ENCODE data around the gene CPNE4.

CPNE4 gene

GRCh38 chr3:131797776-131798175 is 237.0 kb downstream of the CPNE4 start:
- DNase-seq (ENCODE audit: low read depth in 2 of 2): no peak

GRCh38 chr3:131796558-131797198 is 238.1 kb downstream of the CPNE4 start:
- no peak for DNase-seq (ENCODE audit: low read depth in 2 of 2)

- DNase-seq (ENCODE audit: low read depth in 2 of 2): no peak
These were observed 238.7 kb downstream of the CPNE4 start for GRCh38 chr3:131796111-131796510.

GRCh38 chr3:131795390-131796090 is 239.3 kb downstream of the CPNE4 start:
- no peak for DNase-seq (ENCODE audit: low read depth in 2 of 2)

- DNase-seq (ENCODE audit: low read depth in 2 of 2): peak in 1 of 2 donors; percentile 9
These were observed 239.9 kb downstream of the CPNE4 start for GRCh38 chr3:131794766-131795388.

GRCh38 chr3:131793870-131794269 is 240.9 kb downstream of the CPNE4 start:
- no peak for DNase-seq (ENCODE audit: low read depth in 2 of 2)

GRCh38 chr3:131789188-131789587 is 245.6 kb downstream of the CPNE4 start:
- no peak for DNase-seq (ENCODE audit: low read depth in 2 of 2)

GRCh38 chr3:131786386-131786785 is 248.4 kb downstream of the CPNE4 start:
- DNase-seq (ENCODE audit: low read depth in 2 of 2): no peak

- no peak for DNase-seq (ENCODE audit: low read depth in 2 of 2)
These were observed 252.1 kb downstream of the CPNE4 start for GRCh38 chr3:131782751-131783150.

GRCh38 chr3:131778526-131778925 is 256.3 kb downstream of the CPNE4 start:
- no peak for DNase-seq (ENCODE audit: low read depth in 2 of 2)

GRCh38 chr3:131775650-131776049 is 259.2 kb downstream of the CPNE4 start:
- no peak for DNase-seq (ENCODE audit: low read depth in 2 of 2)

GRCh38 chr3:131772269-131773026 is 262.4 kb downstream of the CPNE4 start:
- no peak for DNase-seq (ENCODE audit: low read depth in 2 of 2)

GRCh38 chr3:131762981-131763564 is 271.7 kb downstream of the CPNE4 start:
- no peak for DNase-seq (ENCODE audit: low read depth in 2 of 2)

- DNase-seq (ENCODE audit: low read depth in 2 of 2): no peak
These were observed 278.4 kb downstream of the CPNE4 start for GRCh38 chr3:131756405-131756804.

GRCh38 chr3:131755380-131755779 is 279.4 kb downstream of the CPNE4 start:
- DNase-seq (ENCODE audit: low read depth in 2 of 2): no peak

GRCh38 chr3:131750256-131750655 is 284.6 kb downstream of the CPNE4 start:
- no peak for DNase-seq (ENCODE audit: low read depth in 2 of 2)

- DNase-seq (ENCODE audit: low read depth in 2 of 2): no peak
These were observed 285.0 kb downstream of the CPNE4 start for GRCh38 chr3:131749826-131750225.

GRCh38 chr3:131747466-131747865 is 287.3 kb downstream of the CPNE4 start:
- no peak for DNase-seq (ENCODE audit: low read depth in 2 of 2)

GRCh38 chr3:131744765-131745164 is 290.0 kb downstream of the CPNE4 start:
- DNase-seq (ENCODE audit: low read depth in 2 of 2): no peak

GRCh38 chr3:131743126-131743525 is 291.7 kb downstream of the CPNE4 start:
- DNase-seq (ENCODE audit: low read depth in 2 of 2): no peak

GRCh38 chr3:131739211-131739610 is 295.6 kb downstream of the CPNE4 start:
- no peak for DNase-seq (ENCODE audit: low read depth in 2 of 2)

GRCh38 chr3:131738095-131738494 is 296.7 kb downstream of the CPNE4 start:
- DNase-seq (ENCODE audit: low read depth in 2 of 2): no peak
